ENCODE data around the gene ATXN7L1.

The ATXN7L1 gene

DNA sequence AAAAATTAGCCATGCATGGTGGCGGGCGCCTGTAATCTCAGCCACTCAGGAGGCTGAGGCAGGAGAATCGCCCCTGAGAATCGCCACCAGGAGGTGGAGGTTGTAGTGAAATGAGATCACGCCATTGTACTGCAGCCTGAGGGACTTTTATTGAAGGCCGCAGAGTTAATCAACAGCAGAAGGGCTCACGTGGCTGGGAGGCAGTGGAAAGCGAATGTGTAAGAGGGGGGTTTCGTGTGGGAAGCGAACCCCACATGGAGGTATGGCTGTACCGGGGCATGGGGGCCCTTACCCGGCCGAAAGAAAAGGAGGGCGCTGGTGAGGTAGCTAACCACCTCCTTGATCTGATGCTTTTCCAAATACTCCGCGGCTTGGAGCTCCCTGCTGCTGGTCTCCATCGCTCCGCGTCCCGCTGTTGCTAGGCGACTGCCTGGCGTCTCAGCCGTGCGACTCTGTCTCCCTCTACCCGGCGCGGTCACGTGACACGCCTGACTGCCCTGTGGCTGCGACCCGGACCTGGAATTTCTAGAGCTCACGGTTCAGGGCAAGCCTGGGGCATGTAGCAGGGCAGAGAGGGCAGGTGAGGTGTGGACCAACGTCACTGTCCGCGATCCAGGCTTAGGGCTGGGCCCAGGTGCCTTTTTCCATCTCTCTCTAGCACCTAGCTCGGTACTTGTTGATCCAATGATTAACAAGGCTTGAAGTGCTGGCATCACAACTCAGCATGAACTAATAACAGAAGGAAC, 295.2 kb downstream of the ATXN7L1 start, which contains the start of gene EFCAB10:
TSS of gene EFCAB10 (minus strand) at position 428 of the 746 bp plus-strand sequence. CDS start at position 398, 30 bp downstream.
- DNase-seq (ENCODE audit: low read depth in 2 of 2) = peak; percentile 21 to 45

- no peak for DNase-seq (ENCODE audit: low read depth in 2 of 2)
These were observed 296.2 kb downstream of the ATXN7L1 start for GRCh38 chr7:105580022-105580740.

- DNase-seq (ENCODE audit: low read depth in 2 of 2) = no peak
These were observed 297.9 kb downstream of the ATXN7L1 start for GRCh38 chr7:105578496-105578895.

DNA sequence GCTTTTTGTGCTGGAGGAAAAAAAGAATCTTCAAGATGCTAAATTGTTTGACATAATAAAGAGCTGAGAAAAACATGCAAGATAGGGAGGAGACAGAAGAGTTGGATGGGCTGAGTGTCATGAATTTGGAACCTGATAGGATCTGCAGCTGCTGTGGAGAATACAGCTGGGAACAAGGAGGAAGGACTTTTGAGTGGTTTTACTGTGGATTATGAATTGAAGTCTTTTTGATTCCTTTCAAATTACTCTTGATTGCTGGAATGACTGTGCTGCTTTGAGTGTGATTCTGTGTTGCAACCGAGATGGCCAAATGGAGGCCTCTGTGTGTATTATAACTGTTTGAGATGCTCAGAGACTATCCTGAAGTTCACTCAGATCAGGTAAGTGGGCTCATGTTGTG, 299.1 kb downstream of the ATXN7L1 start:
- no peak for DNase-seq (ENCODE audit: low read depth in 2 of 2)

DNA sequence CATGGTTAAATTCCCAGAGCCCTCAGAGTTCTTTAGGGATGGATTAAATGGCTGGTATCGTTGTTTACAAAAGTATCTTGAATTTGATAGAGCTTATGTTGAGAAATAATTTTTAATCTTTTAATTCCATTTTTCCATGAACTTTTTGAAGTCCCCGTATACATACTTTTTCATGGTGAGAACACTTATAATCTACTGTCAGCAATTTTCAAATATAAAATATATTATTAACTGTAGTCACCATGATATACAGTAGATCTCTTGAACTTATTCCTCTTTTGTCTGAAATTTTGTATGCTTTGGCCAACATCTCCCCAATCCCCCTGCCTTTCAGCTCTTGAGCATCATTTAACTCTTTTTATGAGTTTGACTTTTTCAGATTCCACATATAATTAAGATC, 304.5 kb downstream of the ATXN7L1 start:
- no peak for DNase-seq (ENCODE audit: low read depth in 2 of 2)

- DNase-seq (ENCODE audit: low read depth in 2 of 2) = no peak
These were observed 308.6 kb downstream of the ATXN7L1 start for GRCh38 chr7:105567821-105568220.

DNA sequence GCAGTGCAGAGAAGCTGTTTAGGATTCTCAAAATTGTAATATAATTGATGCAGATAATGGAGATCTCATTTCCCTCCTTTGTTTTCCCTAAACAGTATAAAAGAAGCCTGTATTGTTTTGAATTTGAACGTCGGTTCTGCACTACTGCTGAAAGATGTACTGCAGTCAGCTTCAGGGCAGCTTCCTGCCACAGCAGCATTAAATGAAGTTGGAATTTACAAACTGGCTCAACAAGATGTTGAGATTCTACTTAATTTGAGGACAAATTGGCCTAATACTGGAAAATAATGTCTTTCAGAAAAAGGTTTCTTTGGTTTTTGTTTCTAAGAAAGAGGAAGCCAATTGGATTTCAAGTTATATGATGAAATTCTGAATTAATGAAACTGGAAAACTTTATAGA, 309.4 kb downstream of the ATXN7L1 start:
- no peak for DNase-seq (ENCODE audit: low read depth in 2 of 2)

DNA sequence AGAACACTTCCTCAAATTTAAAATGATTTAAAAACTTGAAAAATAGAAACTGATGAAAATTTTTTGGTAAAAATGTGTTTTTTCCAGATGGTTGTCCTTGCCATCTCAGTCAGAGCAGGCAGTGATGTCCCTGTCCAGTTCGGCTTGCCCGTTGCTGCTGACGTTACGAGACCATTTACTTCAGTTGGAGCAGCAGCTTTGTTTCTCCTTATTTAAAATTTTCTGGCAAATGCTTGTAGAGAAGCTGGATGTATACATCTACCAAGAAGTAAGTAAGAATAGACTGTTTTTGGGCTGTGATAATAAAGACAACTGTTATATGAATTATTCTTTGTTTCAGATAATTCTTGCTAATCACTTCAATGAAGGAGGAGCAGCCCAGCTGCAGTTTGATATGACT, 311.2 kb downstream of the ATXN7L1 start:
- no peak for DNase-seq (ENCODE audit: low read depth in 2 of 2)

DNA sequence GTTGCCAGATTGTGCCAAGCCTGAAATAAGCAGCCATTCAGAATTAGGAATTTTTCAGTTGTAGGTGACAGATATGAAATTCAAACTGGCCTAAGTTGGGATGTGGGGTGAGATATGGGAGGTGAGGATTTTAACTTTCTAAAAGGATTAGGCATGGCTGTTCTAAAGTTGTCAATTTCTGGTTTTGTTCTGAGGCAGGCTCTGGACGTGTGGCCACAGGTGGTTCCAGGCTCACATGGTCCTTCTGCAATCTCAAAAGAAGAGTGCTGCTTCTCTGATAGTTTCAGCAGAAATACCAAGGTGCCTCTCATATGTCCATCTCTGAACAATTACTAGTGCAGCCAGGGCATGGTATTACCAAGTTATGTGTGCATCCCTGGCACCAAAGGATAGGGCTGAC, 316.5 kb downstream of the ATXN7L1 start:
- no peak for DNase-seq (ENCODE audit: low read depth in 2 of 2)

Data from activated CD4-positive, alpha-beta T cell treated with anti-CD3 and anti-CD28 coated beads for 24 hours (primary cell).